Muscle of back (tissue), 11 donors: ENCODE results near the gene NR5A1. TPM values are rescaled to one million over a fixed set of nuclear protein-coding genes. Genes with fewer than 3 reads are reported as not detected.
A peak's percentile ranks its signal among the peaks of the same experiment; 100 is the strongest.

Source experiments
- DNase-seq, 3 donors: peaks; one replicate each; pipeline versions ENCODE4 v3.0.0 to v3.0.0-alpha.2; 2013
- polyA plus RNA-seq, 10 donors: library from polyadenylated mRNA; unstranded; fragments of 120-200 nt; gene quantifications; one replicate each; pipeline ENCODE4 v1.2.1, GENCODE V29; 2013; ENCODE audit not compliant: insufficient read length in 10 of 10

The NR5A1 gene
- polyA plus RNA-seq, 10 donors = 0.28 to 0.38 TPM; not detected in 8

- no peak for DNase-seq
Measured at GRCh38 chr9:124514874-124515273, 7.7 kb upstream of the NR5A1 start.

- DNase-seq = no peak
Measured at GRCh38 chr9:124514125-124514524, 6.9 kb upstream of the NR5A1 start.

GRCh38 chr9:124513376-124513994 is 6.3 kb upstream of the NR5A1 start:
- DNase-seq = no peak

- DNase-seq = no peak
Measured at GRCh38 chr9:124512806-124513204, 5.6 kb upstream of the NR5A1 start.

- no peak for DNase-seq
Measured at GRCh38 chr9:124511891-124512805, 4.9 kb upstream of the NR5A1 start.

GRCh38 chr9:124511426-124511840 is 4.2 kb upstream of the NR5A1 start:
- DNase-seq = no peak

- no peak for DNase-seq
Measured at GRCh38 chr9:124510650-124511425, 3.6 kb upstream of the NR5A1 start.

GRCh38 chr9:124507880-124508423 is 753 bp upstream of the NR5A1 start:
- no peak for DNase-seq

- no peak for DNase-seq
Measured at GRCh38 chr9:124506433-124506832, 766 bp downstream of the NR5A1 start.

GRCh38 chr9:124505901-124506346 is 1.3 kb downstream of the NR5A1 start:
- no peak for DNase-seq

- peak in 1 of 3 donors; percentile 14 for DNase-seq
Measured at GRCh38 chr9:124505006-124505900, 1.9 kb downstream of the NR5A1 start.

GRCh38 chr9:124504530-124505005 is 2.6 kb downstream of the NR5A1 start:
- DNase-seq = no peak

- DNase-seq = peak in 1 of 3 donors; percentile 56
Measured at GRCh38 chr9:124503713-124504529, 3.3 kb downstream of the NR5A1 start.

- peak in 1 of 3 donors; percentile 54 for DNase-seq
Measured at GRCh38 chr9:124502711-124503702, 4.2 kb downstream of the NR5A1 start.

GRCh38 chr9:124501771-124502320 is 5.4 kb downstream of the NR5A1 start:
- DNase-seq = no peak

GRCh38 chr9:124500796-124501611 is 6.2 kb downstream of the NR5A1 start:
- no peak for DNase-seq
